Bronchial epithelial cell (primary cell): ENCODE measurements around the gene HOXB3. TPM values are rescaled to one million over a fixed set of nuclear protein-coding genes. Genes with fewer than 3 reads are reported as not detected.

ENCODE experiments used
- DNase-seq: peaks from one replicate; pipeline ENCODE4 v3.0.0-alpha.2; 2010; ENCODE audit warnings: low read depth
- FAIRE-seq: peaks from 2 replicates; lab custom pipeline; 2011; peaks lifted over from hg19 to GRCh38; lab: Jason Lieb, UNC
- H3K27me3 ChIP-seq: 2 replicates; pipeline ENCODE4 v1.5.1; 2011; ENCODE audit warnings: low read length; ENCODE audit not compliant: control insufficient read depth, insufficient read depth
- H3K36me3 ChIP-seq: 2 replicates; pipeline ENCODE4 v1.5.1; 2011; ENCODE audit warnings: low read length; ENCODE audit not compliant: control insufficient read depth, insufficient read depth
- H3K4me3 ChIP-seq: 2 replicates; pipeline ENCODE4 v1.5.1; 2011; ENCODE audit warnings: mild to moderate bottlenecking, low read depth, low read length, control low read depth
- total RNA-seq: library from RNA; depleted of rRNA; stranded (reverse); fragments of >200 nt; gene quantifications from 2 replicates; pipeline ENCODE4 v1.2.1, GENCODE V29; 2014
- TF ChIP-seq, protein P1 (sequence below): IDR thresholded peaks from 2 replicates; pipeline ENCODE4 v1.5.1; 2011; ENCODE audit warnings: mild to moderate bottlenecking, moderate library complexity, low read length, control low read depth, inconsistent platforms; ENCODE audit not compliant: insufficient read depth, severe bottlenecking

The HOXB3 gene
- total RNA-seq, 1 donor from 2014 or later: not detected

DNA sequence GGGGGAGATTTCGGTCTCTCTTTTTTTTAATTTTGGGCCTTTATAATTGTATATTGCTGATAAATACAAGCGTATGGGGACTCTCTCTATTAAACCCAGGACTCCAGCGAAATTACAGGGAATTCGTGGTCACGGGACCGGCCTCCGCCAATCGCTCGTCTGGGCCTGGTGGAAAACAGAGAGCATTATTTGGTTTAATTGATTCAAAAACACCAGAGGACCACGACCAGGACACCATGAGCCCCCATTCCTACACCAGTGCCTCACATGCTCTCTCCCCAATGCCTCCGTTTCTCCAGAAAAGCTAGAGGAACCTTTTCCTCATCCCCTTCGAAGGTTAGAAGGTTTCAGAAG is 45.0 kb downstream of the HOXB3 start, which contains the start of gene HOXB2:
Gene HOXB2 (minus strand): TSS at position 88 of the 354 bp plus-strand sequence. CDS start 198 bp downstream, outside the sequence.
- DNase-seq (no peak), FAIRE-seq (no peak)
- H3K4me3 ChIP-seq: no peak within 1 kb of the TSS
- TF ChIP-seq, protein P1, sequence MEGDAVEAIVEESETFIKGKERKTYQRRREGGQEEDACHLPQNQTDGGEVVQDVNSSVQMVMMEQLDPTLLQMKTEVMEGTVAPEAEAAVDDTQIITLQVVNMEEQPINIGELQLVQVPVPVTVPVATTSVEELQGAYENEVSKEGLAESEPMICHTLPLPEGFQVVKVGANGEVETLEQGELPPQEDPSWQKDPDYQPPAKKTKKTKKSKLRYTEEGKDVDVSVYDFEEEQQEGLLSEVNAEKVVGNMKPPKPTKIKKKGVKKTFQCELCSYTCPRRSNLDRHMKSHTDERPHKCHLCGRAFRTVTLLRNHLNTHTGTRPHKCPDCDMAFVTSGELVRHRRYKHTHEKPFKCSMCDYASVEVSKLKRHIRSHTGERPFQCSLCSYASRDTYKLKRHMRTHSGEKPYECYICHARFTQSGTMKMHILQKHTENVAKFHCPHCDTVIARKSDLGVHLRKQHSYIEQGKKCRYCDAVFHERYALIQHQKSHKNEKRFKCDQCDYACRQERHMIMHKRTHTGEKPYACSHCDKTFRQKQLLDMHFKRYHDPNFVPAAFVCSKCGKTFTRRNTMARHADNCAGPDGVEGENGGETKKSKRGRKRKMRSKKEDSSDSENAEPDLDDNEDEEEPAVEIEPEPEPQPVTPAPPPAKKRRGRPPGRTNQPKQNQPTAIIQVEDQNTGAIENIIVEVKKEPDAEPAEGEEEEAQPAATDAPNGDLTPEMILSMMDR: no peak
- H3K36me3 ChIP-seq: no peaks in the 10 kb centered on the region
- H3K27me3 ChIP-seq: peaks cover 73% of the 10 kb centered on the region

- DNase-seq (no peak), FAIRE-seq (no peak)
- Histone ChIP-seq H3K27me3 (peaks cover 71% of the 10 kb centered on the region), H3K36me3 (no peaks in the 10 kb centered on the region), H3K4me3 (no peak overlapping the region)
- TF ChIP-seq, protein P1: no peak
Observed at GRCh38 chr17:48544349-48545021, 45.6 kb downstream of the HOXB3 start.

- FAIRE-seq: no peak
- TF ChIP-seq, protein P1: no peak
- Histone ChIP-seq H3K4me3 (no peak overlapping the region), H3K27me3 (peaks cover 71% of the 10 kb centered on the region), H3K36me3 (no peaks in the 10 kb centered on the region)
- no peak for DNase-seq
Observed at GRCh38 chr17:48543854-48544348, 46.1 kb downstream of the HOXB3 start.

GRCh38 chr17:48543107-48543853 is 46.8 kb downstream of the HOXB3 start:
- no peak overlapping the region for H3K4me3 ChIP-seq

DNA sequence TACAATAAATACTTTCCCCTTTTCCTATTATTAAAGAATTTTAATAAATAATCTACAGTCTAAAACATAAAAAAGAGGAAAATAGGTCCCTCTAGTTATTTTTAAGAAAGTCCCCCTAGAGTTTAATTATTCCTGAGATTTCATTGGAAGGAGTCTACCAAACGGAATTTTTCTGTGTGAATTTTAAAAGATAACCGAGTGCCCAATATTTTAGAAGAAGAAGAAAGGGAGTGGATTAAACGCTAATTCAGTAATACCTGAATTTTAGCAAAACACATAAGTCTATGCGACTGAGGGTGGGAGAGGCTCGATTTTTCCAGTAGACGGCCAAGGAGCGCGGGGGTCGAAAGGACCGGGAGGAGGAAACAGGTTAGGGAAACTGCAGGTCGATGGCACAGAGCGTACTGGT is 47.3 kb downstream of the HOXB3 start:
- TF ChIP-seq, protein P1: no peak
- Histone ChIP-seq H3K4me3 (no peak overlapping the region), H3K36me3 (no peaks in the 10 kb centered on the region), H3K27me3 (peaks cover 65% of the 10 kb centered on the region)
- DNase-seq (no peak), FAIRE-seq (no peak)

More at GRCh38 chr17:48543107-48543853, 46.8 kb downstream of the HOXB3 start:
- FAIRE-seq: no peak
- no peaks in the 10 kb centered on the region for H3K36me3 ChIP-seq
- H3K27me3 ChIP-seq: peaks cover 66% of the 10 kb centered on the region
- DNase-seq: peak; percentile 1
- TF ChIP-seq, protein P1: no peak
